NT2/D1 (cell line): ENCODE measurements around the gene G3BP2.

Source experiments
- SUZ12 ChIP-seq: IDR thresholded peaks from 2 replicates; pipeline ENCODE4 v1.6.1; 2011; ENCODE audit not compliant: insufficient read length, insufficient read depth; ENCODE audit errors: extremely low read depth
- YY1 ChIP-seq: IDR thresholded peaks from 2 replicates; pipeline ENCODE4 v1.6.1; 2011; ENCODE audit not compliant: insufficient read length, insufficient read depth
- ZNF274 ChIP-seq: IDR thresholded peaks from 2 replicates; pipeline ENCODE4 v1.6.1; 2011; ENCODE audit warnings: mild to moderate bottlenecking, low read depth, low read length

GRCh38 chr4:75710246-75710645, 37.0 kb upstream of the G3BP2 start:
- TF ChIP-seq ZNF274 (no peak), YY1 (no peak), SUZ12 (no peak)
